IMR-90 (cell line): Measurements from ENCODE around the gene INTS2. TPM values are rescaled to one million over a fixed set of nuclear protein-coding genes. Genes with fewer than 3 reads are reported as not detected.

Experiments
- ATAC-seq: fragments of 200-7000 bp; cut with Tn5 transposase; 2 replicates; pipeline ENCODE4 v1.9.1; 2020; ENCODE audit warnings: low read depth, mild to moderate bottlenecking, moderate library complexity
- Bru-seq: library from RNA; stranded (reverse); fragments of 400-500 nt; gene quantifications from one replicate; lab custom pipeline; 2021; lab: Mats Ljungman, UMichigan
- BruChase-seq, 2 experiments: library from RNA; stranded (reverse); fragments of 400-500 nt; gene quantifications; one replicate each; lab custom pipeline; 2021; lab: Mats Ljungman, UMichigan
- BruUV-seq: library from RNA; stranded (reverse); fragments of 400-500 nt; replicated peaks from 2 replicates; lab custom pipeline; 2021; lab: Mats Ljungman, UMichigan
- CTCF ChIA-PET: fragments of 300-600 bp; formaldehyde crosslinking; extraction: SDS; loops from one replicate; lab custom pipeline; 2021; ENCODE audit warnings: antibody characterized with exemption; lab: Yijun Ruan, JAX
- POLR2A ChIA-PET: fragments of 300-600 bp; sonication (Branson Sonifier 250); formaldehyde crosslinking; loops from one replicate; lab custom pipeline; 2022; ENCODE audit warnings: antibody characterized with exemption; ENCODE audit not compliant: unreplicated experiment; lab: Charles Lee
- DNase-seq: peaks from one replicate; pipeline ENCODE4 v3.0.0; 2013
- H2AFZ ChIP-seq: replicated peaks from 2 replicates; pipeline ENCODE3; 2013; ENCODE audit warnings: low read length, mild to moderate bottlenecking; ENCODE audit not compliant: poor library complexity
- H2AK5ac ChIP-seq: 2 replicates; pipeline ENCODE4 v1.6.1; 2013; ENCODE audit warnings: low read depth, low read length, inconsistent platforms
- H2AK9ac ChIP-seq: replicated peaks from 2 replicates; pipeline ENCODE3; 2013; ENCODE audit warnings: mild to moderate bottlenecking, low read depth, low read length, moderate library complexity; ENCODE audit not compliant: poor library complexity
- H2BK120ac ChIP-seq: 2 replicates; pipeline ENCODE4 v1.6.1; 2013; ENCODE audit warnings: low read depth, low read length, inconsistent platforms
- H2BK15ac ChIP-seq: 3 replicates; pipeline ENCODE4 v1.6.1; 2013; ENCODE audit warnings: low read depth, low read length, inconsistent platforms
- H2BK20ac ChIP-seq: 2 replicates; pipeline ENCODE4 v1.6.1; 2013; ENCODE audit warnings: low read depth, mild to moderate bottlenecking, inconsistent platforms, low read length, moderate library complexity
- H2BK5ac ChIP-seq: 2 replicates; pipeline ENCODE4 v1.6.1; 2013; ENCODE audit warnings: mild to moderate bottlenecking, low read depth, low read length, inconsistent platforms; ENCODE audit not compliant: poor library complexity, severe bottlenecking
- H3K14ac ChIP-seq: replicated peaks from 2 replicates; pipeline ENCODE4 v1.6.1; 2013; ENCODE audit warnings: low read depth, low read length, inconsistent platforms
- H3K18ac ChIP-seq: 2 replicates; pipeline ENCODE4 v1.6.1; 2013; ENCODE audit warnings: low read depth, low read length, control low read depth
- H3K23ac ChIP-seq: 2 replicates; pipeline ENCODE4 v1.6.1; 2013; ENCODE audit warnings: low read depth, low read length, inconsistent platforms
- H3K27ac ChIP-seq: 2 replicates; pipeline ENCODE4 v1.5.1; 2013; ENCODE audit warnings: mild to moderate bottlenecking, control low read depth, low read length; ENCODE audit not compliant: insufficient read depth
- H3K27me3 ChIP-seq: 2 replicates; pipeline ENCODE4 v1.6.1; 2013; ENCODE audit warnings: low read length; ENCODE audit not compliant: control insufficient read depth, insufficient read depth
- H3K36me3 ChIP-seq: 2 replicates; pipeline ENCODE4 v1.6.1; 2013; ENCODE audit warnings: low read length, mixed read lengths; ENCODE audit not compliant: control insufficient read depth, insufficient read depth
- H3K4ac ChIP-seq: 2 replicates; pipeline ENCODE4 v1.6.1; 2013; ENCODE audit warnings: low read depth, low read length, inconsistent platforms
- H3K4me1 ChIP-seq: 2 replicates; pipeline ENCODE4 v1.6.1; 2013; ENCODE audit warnings: low read length, mixed read lengths; ENCODE audit not compliant: control insufficient read depth, insufficient read depth
- H3K4me2 ChIP-seq: 2 replicates; pipeline ENCODE4 v1.6.1; 2013; ENCODE audit warnings: low read depth, mild to moderate bottlenecking, control low read depth, low read length, moderate library complexity
- H3K4me3 ChIP-seq: 2 replicates; pipeline ENCODE4 v1.5.1; 2013; ENCODE audit warnings: low read depth, mild to moderate bottlenecking, control low read depth, low read length, moderate library complexity; ENCODE audit not compliant: insufficient read depth
- H3K56ac ChIP-seq: 2 replicates; pipeline ENCODE4 v1.6.1; 2013; ENCODE audit warnings: low read length, inconsistent platforms; ENCODE audit not compliant: insufficient read depth; ENCODE audit errors: extremely low read depth
- H3K79me1 ChIP-seq, 2 experiments: 2 replicates each; pipeline ENCODE4 v1.6.1; 2013; ENCODE audit warnings: low read length in 2 of 2, inconsistent platforms in 1 of 2, low read depth in 1 of 2
- H3K9ac ChIP-seq: 2 replicates; pipeline ENCODE4 v1.6.1; 2013; ENCODE audit warnings: low read depth, low read length, control low read depth
- H3K9me1 ChIP-seq: 2 replicates; pipeline ENCODE4 v1.6.1; 2013; ENCODE audit warnings: low read length, inconsistent platforms; ENCODE audit not compliant: insufficient read depth
- H3K9me3 ChIP-seq: 2 replicates; pipeline ENCODE4 v1.6.1; 2013; ENCODE audit warnings: low read length; ENCODE audit not compliant: control insufficient read depth, insufficient read depth
- H4K20me1 ChIP-seq: 2 replicates; pipeline ENCODE4 v1.6.1; 2013; ENCODE audit warnings: low read length, inconsistent platforms; ENCODE audit not compliant: insufficient read depth
- H4K5ac ChIP-seq: 2 replicates; pipeline ENCODE4 v1.6.1; 2013; ENCODE audit warnings: mild to moderate bottlenecking, low read depth, low read length, control low read depth
- H4K8ac ChIP-seq, 2 experiments: 2 replicates each; pipeline ENCODE4 v1.6.1; 2013; ENCODE audit warnings: low read depth in 2 of 2, low read length in 2 of 2, control low read depth in 1 of 2, inconsistent platforms in 1 of 2
- H4K91ac ChIP-seq: 2 replicates; pipeline ENCODE4 v1.6.1; 2013; ENCODE audit warnings: low read depth, low read length, inconsistent platforms; ENCODE audit not compliant: insufficient read depth
- BHLHE40 ChIP-seq: fragments of 150-350 bp; IDR thresholded peaks from 2 replicates; pipeline ENCODE4 v1.6.1; 2016; ENCODE audit warnings: mild to moderate bottlenecking, low read depth, low read length
- FOS ChIP-seq: fragments of 150-350 bp; IDR thresholded peaks from 2 replicates; pipeline ENCODE4 v1.6.1; 2016; ENCODE audit warnings: low read depth, low read length
- MAFK ChIP-seq: IDR thresholded peaks from 2 replicates; pipeline ENCODE4 v1.6.1; 2012; ENCODE audit warnings: low read depth, low read length, improper control_type of control experiment
- MAZ ChIP-seq: IDR thresholded peaks from 2 replicates; pipeline ENCODE4 v1.6.1; 2012; ENCODE audit warnings: low read depth, mild to moderate bottlenecking, low read length, improper control_type of control experiment, moderate library complexity, borderline replicate concordance
- POLR2A ChIP-seq: IDR thresholded peaks from 2 replicates; pipeline ENCODE4 v1.6.1; 2012; ENCODE audit warnings: mild to moderate bottlenecking, low read depth, low read length
- RCOR1 ChIP-seq: IDR thresholded peaks from 2 replicates; pipeline ENCODE4 v1.6.1; 2012; ENCODE audit warnings: mild to moderate bottlenecking, low read length, improper control_type of control experiment; ENCODE audit not compliant: insufficient replicate concordance
- RFX5 ChIP-seq: IDR thresholded peaks from 2 replicates; pipeline ENCODE4 v1.8.0; 2012; ENCODE audit warnings: low read depth, mild to moderate bottlenecking, low read length, moderate library complexity
- WGBS, 2 experiments: methylation state at CpG; one replicate each; pipeline versions ENCODE4 v1.1.5 to v1.1.7; 2013; ENCODE audit warnings: missing lambda C conversion rate in 2 of 2; ENCODE audit not compliant: insufficient read length in 1 of 2; ENCODE audit errors: extremely low coverage in 2 of 2; 5-methylcytosine and 5-hydroxymethylcytosine counted together
- dilution Hi-C: fragments of 300-500 bp; cut with HindIII; formaldehyde crosslinking; loops from one replicate; pipeline ENCODE4 v1.14.3; 2018; ENCODE audit warnings: low sequenced_read_pairs; ENCODE audit not compliant: unreplicated experiment
- in situ Hi-C: fragments of 300-500 bp; cut with MboI; formaldehyde crosslinking; loops from 3 replicates; pipeline ENCODE4 v1.14.3; 2019; ENCODE audit warnings: low sequenced_read_pairs, inconsistent platforms, mixed read lengths
- intact Hi-C: fragments of 100-400 bp; cut with micrococcal nuclease; formaldehyde crosslinking; loops from 2 replicates; pipeline ENCODE4 v1.10.0; 2022
- long read RNA-seq: library from polyadenylated mRNA; unstranded; transcript quantifications from one replicate; pipeline ENCODE4 v2.0.0, GENCODE V29; 2021; ENCODE audit not compliant: unreplicated experiment
- polyA plus RNA-seq, 3 experiments: library from polyadenylated mRNA; depleted of rRNA; stranded (reverse); fragments of >200 nt; gene quantifications; 2 replicates each; pipeline ENCODE4 v1.2.3, GENCODE V29; 2012; ENCODE audit warnings: low replicate concordance in 1 of 3
- total RNA-seq: library from RNA; depleted of rRNA; stranded (reverse); fragments of >200 nt; gene quantifications from 2 replicates; pipeline ENCODE4 v1.2.3, GENCODE V29; 2012; rRNA removed
- TF ChIP-seq, protein P1 (sequence below): fragments of 150-350 bp; IDR thresholded peaks from 2 replicates; pipeline ENCODE4 v1.6.1; 2017; ENCODE audit warnings: mild to moderate bottlenecking, antibody characterized with exemption, low read length, low read depth

The INTS2 gene, protein sequence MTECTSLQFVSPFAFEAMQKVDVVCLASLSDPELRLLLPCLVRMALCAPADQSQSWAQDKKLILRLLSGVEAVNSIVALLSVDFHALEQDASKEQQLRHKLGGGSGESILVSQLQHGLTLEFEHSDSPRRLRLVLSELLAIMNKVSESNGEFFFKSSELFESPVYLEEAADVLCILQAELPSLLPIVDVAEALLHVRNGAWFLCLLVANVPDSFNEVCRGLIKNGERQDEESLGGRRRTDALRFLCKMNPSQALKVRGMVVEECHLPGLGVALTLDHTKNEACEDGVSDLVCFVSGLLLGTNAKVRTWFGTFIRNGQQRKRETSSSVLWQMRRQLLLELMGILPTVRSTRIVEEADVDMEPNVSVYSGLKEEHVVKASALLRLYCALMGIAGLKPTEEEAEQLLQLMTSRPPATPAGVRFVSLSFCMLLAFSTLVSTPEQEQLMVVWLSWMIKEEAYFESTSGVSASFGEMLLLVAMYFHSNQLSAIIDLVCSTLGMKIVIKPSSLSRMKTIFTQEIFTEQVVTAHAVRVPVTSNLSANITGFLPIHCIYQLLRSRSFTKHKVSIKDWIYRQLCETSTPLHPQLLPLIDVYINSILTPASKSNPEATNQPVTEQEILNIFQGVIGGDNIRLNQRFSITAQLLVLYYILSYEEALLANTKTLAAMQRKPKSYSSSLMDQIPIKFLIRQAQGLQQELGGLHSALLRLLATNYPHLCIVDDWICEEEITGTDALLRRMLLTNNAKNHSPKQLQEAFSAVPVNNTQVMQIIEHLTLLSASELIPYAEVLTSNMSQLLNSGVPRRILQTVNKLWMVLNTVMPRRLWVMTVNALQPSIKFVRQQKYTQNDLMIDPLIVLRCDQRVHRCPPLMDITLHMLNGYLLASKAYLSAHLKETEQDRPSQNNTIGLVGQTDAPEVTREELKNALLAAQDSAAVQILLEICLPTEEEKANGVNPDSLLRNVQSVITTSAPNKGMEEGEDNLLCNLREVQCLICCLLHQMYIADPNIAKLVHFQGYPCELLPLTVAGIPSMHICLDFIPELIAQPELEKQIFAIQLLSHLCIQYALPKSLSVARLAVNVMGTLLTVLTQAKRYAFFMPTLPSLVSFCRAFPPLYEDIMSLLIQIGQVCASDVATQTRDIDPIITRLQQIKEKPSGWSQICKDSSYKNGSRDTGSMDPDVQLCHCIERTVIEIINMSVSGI
- total RNA-seq: 17.4 and 19.4 TPM in 2 replicates
- 2.7 and 4.0 TPM in 2 replicates for polyA plus RNA-seq (2012; rRNA removed)
- polyA plus RNA-seq (2012; cell fraction: cytosol; rRNA removed): 0.81 and 1.4 TPM in 2 replicates
- 1.8 and 8.2 TPM in 2 replicates for polyA plus RNA-seq (2012; cell fraction: nucleus; rRNA removed; ENCODE audit: low replicate concordance)
- Bru-seq, nascent RNA: percentile 59 among the genes with signal in this experiment
- BruChase-seq, experiment 1, labeled RNA remaining after a 6-hour chase: percentile 76 among the genes with signal in this experiment
- BruChase-seq, experiment 2, labeled RNA remaining after a 2-hour chase: percentile 71 among the genes with signal in this experiment
- long read RNA-seq, full-length matches to known transcripts: 6 of 10 reads
- long read RNA-seq, partial matches to known transcripts: 1 of 10 reads
- long read RNA-seq, other reads (novel, unspliced or antisense): 3 of 10 reads

DNA sequence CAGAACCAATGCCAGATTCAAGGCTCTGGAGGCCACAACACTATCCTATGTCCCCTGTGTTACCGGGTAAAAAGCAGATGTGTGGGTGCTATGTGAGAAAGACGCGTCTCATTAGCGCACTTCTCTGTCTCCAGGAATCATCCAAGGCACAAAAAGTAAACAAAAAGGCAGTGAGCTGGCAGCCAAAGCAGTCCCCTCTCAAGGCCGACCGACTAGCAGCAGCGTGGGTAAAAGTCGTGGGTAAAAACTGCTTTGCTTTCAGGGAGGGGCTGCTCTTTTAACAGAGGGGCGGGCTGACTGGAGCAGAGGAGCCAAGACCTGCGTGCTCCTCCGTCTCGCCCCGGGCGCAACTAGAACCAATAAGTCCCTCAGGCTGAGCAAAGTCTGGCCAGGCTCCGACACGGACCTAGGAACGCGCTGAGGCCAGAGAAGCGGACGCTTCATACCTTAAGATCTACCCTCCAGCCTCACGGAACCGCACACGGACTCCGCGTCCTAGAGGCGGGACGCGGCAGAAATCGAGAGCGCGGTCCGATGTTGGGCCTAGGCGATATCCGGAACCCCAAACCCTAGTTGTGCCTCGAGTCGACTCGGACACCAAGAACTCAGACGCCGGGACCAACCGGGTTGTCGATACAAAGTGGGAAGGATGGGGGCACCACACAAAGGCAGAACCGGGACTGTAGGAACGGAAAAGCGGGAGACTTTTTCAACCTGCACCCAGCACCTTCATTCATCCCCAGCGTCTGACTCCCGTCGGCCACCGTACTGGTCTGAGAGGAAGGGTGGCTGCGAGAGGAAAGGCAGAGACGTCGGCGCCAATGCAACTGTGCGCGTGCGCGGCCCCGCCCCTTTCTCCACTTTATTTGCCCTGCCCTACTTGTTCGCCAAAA lies at the start of gene INTS2:
Gene INTS2 (minus strand): TSS at position 775 of the 893 bp plus-strand sequence. CDS start 1,338 bp downstream, outside the sequence.
- POLR2A ChIA-PET: no interaction called here
- 0% methylated on average over 21 of the region's 58 CpGs; no CpG with 5 or more reads in 1 of the 2 experiments for WGBS, 2 experiments
- H3K9me1 ChIP-seq: peaks cover 6% of the 10 kb centered on the region
- peak within 1 kb of the TSS; percentile 99 for H2AFZ ChIP-seq
- H3K56ac ChIP-seq: peak within 1 kb of the TSS; percentile 94
- peak within 1 kb of the TSS; percentile 52 for H2BK120ac ChIP-seq
- peak within 1 kb of the TSS; percentile 82 to 100 for H4K8ac ChIP-seq
- H2AK9ac ChIP-seq: peak within 1 kb of the TSS; percentile 94
- H3K18ac ChIP-seq: peak within 1 kb of the TSS; percentile 34
- peak within 1 kb of the TSS; percentile 100 for H3K4me2 ChIP-seq
- H3K4me3 ChIP-seq: peak within 1 kb of the TSS; percentile 71
- in situ Hi-C loops: no loop called here
- peaks cover 2% of the 10 kb centered on the region for H3K36me3 ChIP-seq
- no peaks in the 10 kb centered on the region for H4K20me1 ChIP-seq
- peak within 1 kb of the TSS; percentile 92 for H4K5ac ChIP-seq
- H2BK20ac ChIP-seq: peak within 1 kb of the TSS; percentile 22; the same call in 1 of the 2 replicates
- BruUV-seq: TSS peak; percentile 74
- peak; percentile 94 for DNase-seq
- peak within 1 kb of the TSS; percentile 83 for H4K91ac ChIP-seq
- dilution Hi-C loops: no loop called here
- H3K4ac ChIP-seq: peak within 1 kb of the TSS; percentile 94
- H3K79me1 ChIP-seq: peaks cover 10 to 32% of the 10 kb centered on the region in 2 experiments
- H3K27me3 ChIP-seq: no peaks in the 10 kb centered on the region
- intact Hi-C loops: no loop called here
- peak; percentile 90 for ATAC-seq
- H3K9me3 ChIP-seq: no peaks in the 10 kb centered on the region
- peak within 1 kb of the TSS; percentile 96 for H3K14ac ChIP-seq
- CTCF ChIA-PET: interaction anchor here (0.6 kb wide), 1 partner anchor 568 kb away, joined by 3 read pairs; no protein-coding TSS in a partner anchor
- H3K9ac ChIP-seq: peak within 1 kb of the TSS; percentile 91
- H3K4me1 ChIP-seq: peaks cover 3% of the 10 kb centered on the region
- H3K23ac ChIP-seq: peak within 1 kb of the TSS; percentile 94
- peak within 1 kb of the TSS; percentile 17; the same call in 1 of the 3 replicates for H2BK15ac ChIP-seq
- peak within 1 kb of the TSS; percentile 50 for H2AK5ac ChIP-seq
- H2BK5ac ChIP-seq: peak within 1 kb of the TSS; percentile 82
- H3K27ac ChIP-seq: peak within 1 kb of the TSS; percentile 83
- TF ChIP-seq MAZ (no peak), FOS (no peak), POLR2A (peak; percentile 85), RFX5 (no peak), RCOR1 (no peak), MAFK (no peak), BHLHE40 (no peak)
- TF ChIP-seq, protein P1, sequence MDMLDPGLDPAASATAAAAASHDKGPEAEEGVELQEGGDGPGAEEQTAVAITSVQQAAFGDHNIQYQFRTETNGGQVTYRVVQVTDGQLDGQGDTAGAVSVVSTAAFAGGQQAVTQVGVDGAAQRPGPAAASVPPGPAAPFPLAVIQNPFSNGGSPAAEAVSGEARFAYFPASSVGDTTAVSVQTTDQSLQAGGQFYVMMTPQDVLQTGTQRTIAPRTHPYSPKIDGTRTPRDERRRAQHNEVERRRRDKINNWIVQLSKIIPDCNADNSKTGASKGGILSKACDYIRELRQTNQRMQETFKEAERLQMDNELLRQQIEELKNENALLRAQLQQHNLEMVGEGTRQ: no peak
